Naive thymus-derived CD8-positive, alpha-beta T cell (primary cell): Measurements from ENCODE around the gene ATF6B. TPM values are rescaled to one million over a fixed set of nuclear protein-coding genes. Genes with fewer than 3 reads are reported as not detected.
A peak's percentile ranks its signal among the peaks of the same experiment; 100 is the strongest.

Source experiments
- ATAC-seq, 2 donors: fragments of 150-1000 bp; cut with Tn5 transposase in 1 of 2; sonication (Bioruptor Pico), chemical (Tn5 transposase) in 1 of 2; 1 replicate in 1 of 2; 2 replicates in 1 of 2; pipeline ENCODE4 v1.10.0; 2021; ENCODE audit warnings: mild to moderate bottlenecking in 2 of 2, moderate library complexity in 2 of 2
- POLR2A ChIA-PET: fragments of 350-600 bp; sonication (Branson Sonifier 250); formaldehyde crosslinking; loops from one replicate; lab custom pipeline; 2021; ENCODE audit warnings: antibody characterized with exemption; lab: Charles Lee
- DNase-seq, 10 donors: peaks; one replicate each; pipeline versions ENCODE4 v3.0.0 to v3.0.0-alpha.2; 2020 to 2022
- H3K27ac Mint-ChIP-seq, 10 donors: one replicate each; pipeline ENCODE4 v1.8.0; 2020 to 2022; ENCODE audit warnings: mild to moderate bottlenecking in 10 of 10, mixed read lengths in 10 of 10, moderate library complexity in 4 of 10, inconsistent platforms in 1 of 10
- H3K27me3 Mint-ChIP-seq, 5 donors: one replicate each; pipeline ENCODE4 v1.8.0; 2021 to 2022; ENCODE audit warnings: mixed read lengths in 5 of 5
- H3K36me3 Mint-ChIP-seq, 3 donors: one replicate each; pipeline ENCODE4 v1.8.0; 2020 to 2022; ENCODE audit warnings: mixed read lengths in 3 of 3, mild to moderate bottlenecking in 2 of 3, inconsistent platforms in 1 of 3
- H3K4me1 Mint-ChIP-seq, 4 donors: one replicate each; pipeline ENCODE4 v1.8.0; 2021 to 2022; ENCODE audit warnings: mixed read lengths in 4 of 4
- H3K4me3 Mint-ChIP-seq, 10 donors: one replicate each; pipeline ENCODE4 v1.8.0; 2020 to 2022; ENCODE audit warnings: mild to moderate bottlenecking in 10 of 10, mixed read lengths in 10 of 10, moderate library complexity in 6 of 10, inconsistent platforms in 1 of 10
- H3K9me3 Mint-ChIP-seq, 9 donors: one replicate each; pipeline ENCODE4 v1.8.0; 2020 to 2022; ENCODE audit warnings: mixed read lengths in 9 of 9, mild to moderate bottlenecking in 3 of 9, inconsistent platforms in 1 of 9, moderate library complexity in 1 of 9
- polyA plus RNA-seq, 3 donors: library from polyadenylated mRNA; unstranded; fragments of 300-500 nt; fragmentation: Illumina TruSeq; gene quantifications; one replicate each; pipeline ENCODE4 v1.2.3, GENCODE V29; 2021
- total RNA-seq, 8 experiments: library from RNA in 2 of 8; stranded (reverse) in 2 of 8; gene quantifications; one replicate each; pipeline ENCODE4 v1.2.3 and lab custom pipeline; 2021 to 2026

Gene ATF6B
- total and polyA plus RNA-seq, 5 experiments from 2014 or later = 17.5 to 141 (median 25.7) TPM

- H3K27ac Mint-ChIP-seq = peak overlapping the region in 1 of 10 donors; percentile 44
These were observed 30.7 kb downstream of the ATF6B start for GRCh38 chr6:32097364-32097763.

GRCh38 chr6:32096394-32097258, 31.4 kb downstream of the ATF6B start:
- peaks cover 0 to 14% (median 7%) of the 10 kb centered on the region in 4 donors for H3K4me1 Mint-ChIP-seq
- peaks cover 10 to 65% (median 34%) of the 10 kb centered on the region in 5 donors for H3K27me3 Mint-ChIP-seq
- DNase-seq (peak in 1 of 10 donors; percentile 63), ATAC-seq (peak; percentile 36 to 53)
- no peaks in the 10 kb centered on the region for H3K36me3 Mint-ChIP-seq
- POLR2A ChIA-PET = no interaction called here
- H3K27ac Mint-ChIP-seq = peak overlapping the region in 2 of 10 donors; percentile 40 to 71
- H3K4me3 Mint-ChIP-seq = peak overlapping the region in 9 of 10 donors; percentile 16 to 78 (median 39)
- no peaks in the 10 kb centered on the region for H3K9me3 Mint-ChIP-seq

More at GRCh38 chr6:32097364-32097763, 30.7 kb downstream of the ATF6B start:
- H3K27me3 Mint-ChIP-seq = peaks cover 12 to 65% (median 31%) of the 10 kb centered on the region in 5 donors
- no peaks in the 10 kb centered on the region for H3K36me3 Mint-ChIP-seq
- H3K9me3 Mint-ChIP-seq = no peaks in the 10 kb centered on the region
- POLR2A ChIA-PET = no interaction called here
- peak overlapping the region in 3 of 10 donors; percentile 58 to 67 (median 64) for H3K4me3 Mint-ChIP-seq
- peak in 1 of 10 donors; percentile 50 for DNase-seq
- H3K4me1 Mint-ChIP-seq = peaks cover 0 to 14% (median 7%) of the 10 kb centered on the region in 4 donors
- ATAC-seq = no peak

- Mint-ChIP-seq H3K27me3 (peaks cover 10 to 65% (median 34%) of the 10 kb centered on the region in 5 donors), H3K27ac (peak overlapping the region in 1 of 10 donors; percentile 18), H3K4me3 (peak overlapping the region in 8 of 10 donors; percentile 4 to 77 (median 56)), H3K4me1 (peaks cover 0 to 14% (median 7%) of the 10 kb centered on the region in 4 donors), H3K9me3 (no peaks in the 10 kb centered on the region), H3K36me3 (no peaks in the 10 kb centered on the region)
- ATAC-seq (peak; percentile 59 to 61), DNase-seq (peak in 1 of 10 donors; percentile 45)
- POLR2A ChIA-PET = no interaction called here
These were observed 32.0 kb downstream of the ATF6B start for GRCh38 chr6:32096087-32096393.

GRCh38 chr6:32095338-32096086, 32.5 kb downstream of the ATF6B start:
- ATAC-seq = peak; percentile 54 to 59
- H3K9me3 Mint-ChIP-seq = no peaks in the 10 kb centered on the region
- peak overlapping the region in 8 of 10 donors; percentile 4 to 77 (median 56) for H3K4me3 Mint-ChIP-seq
- H3K27me3 Mint-ChIP-seq = peaks cover 11 to 64% (median 34%) of the 10 kb centered on the region in 5 donors
- DNase-seq = peak in 1 of 10 donors; percentile 37
- no peaks in the 10 kb centered on the region for H3K36me3 Mint-ChIP-seq
- H3K4me1 Mint-ChIP-seq = peaks cover 0 to 14% (median 7%) of the 10 kb centered on the region in 4 donors
- peak overlapping the region in 1 of 10 donors; percentile 18 for H3K27ac Mint-ChIP-seq
- POLR2A ChIA-PET = no interaction called here

GRCh38 chr6:32092760-32093497, 35.1 kb downstream of the ATF6B start:
- peaks cover 5 to 38% (median 27%) of the 10 kb centered on the region in 5 donors for H3K27me3 Mint-ChIP-seq
- ATAC-seq = no peak
- no peak for DNase-seq
- H3K9me3 Mint-ChIP-seq = no peaks in the 10 kb centered on the region
- peak overlapping the region in 2 of 10 donors; percentile 11 to 17 for H3K27ac Mint-ChIP-seq
- peaks cover 0 to 14% (median 7%) of the 10 kb centered on the region in 4 donors for H3K4me1 Mint-ChIP-seq
- no peak overlapping the region for H3K4me3 Mint-ChIP-seq
- H3K36me3 Mint-ChIP-seq = no peaks in the 10 kb centered on the region
- POLR2A ChIA-PET = no interaction called here

GRCh38 chr6:32089082-32089828, 38.8 kb downstream of the ATF6B start:
- H3K4me1 Mint-ChIP-seq = peaks cover 0 to 5% (median 3%) of the 10 kb centered on the region in 4 donors
- H3K9me3 Mint-ChIP-seq = no peaks in the 10 kb centered on the region
- peaks cover 6 to 36% (median 32%) of the 10 kb centered on the region in 5 donors for H3K27me3 Mint-ChIP-seq
- no peak for ATAC-seq
- DNase-seq = peak in 1 of 10 donors; percentile 57
- peak overlapping the region in 3 of 10 donors; percentile 18 to 54 (median 30) for H3K4me3 Mint-ChIP-seq
- peak overlapping the region in 1 of 10 donors; percentile 24 for H3K27ac Mint-ChIP-seq
- H3K36me3 Mint-ChIP-seq = peaks cover 0 to 2% (median 0%) of the 10 kb centered on the region in 3 donors
- POLR2A ChIA-PET = no interaction called here

GRCh38 chr6:32088487-32089049, 39.5 kb downstream of the ATF6B start:
- H3K27ac Mint-ChIP-seq = no peak overlapping the region
- peak overlapping the region in 6 of 10 donors; percentile 20 to 63 (median 42) for H3K4me3 Mint-ChIP-seq
- POLR2A ChIA-PET = interaction anchor here (1.2 kb wide), 1 partner anchor 107 kb away, joined by 3 read pairs; no protein-coding TSS in a partner anchor

GRCh38 chr6:32087574-32088486, 40.2 kb downstream of the ATF6B start:
- Mint-ChIP-seq H3K27me3 (peaks cover 6 to 38% (median 32%) of the 10 kb centered on the region in 5 donors), H3K4me3 (peak overlapping the region in 7 of 10 donors; percentile 20 to 63 (median 40)), H3K27ac (no peak overlapping the region), H3K4me1 (peaks cover 1 to 5% (median 3%) of the 10 kb centered on the region in 4 donors), H3K9me3 (peaks cover 0 to 2% (median 0%) of the 10 kb centered on the region in 9 donors), H3K36me3 (peaks cover 0 to 2% (median 2%) of the 10 kb centered on the region in 3 donors)
- DNase-seq = peak; percentile 45 to 87 (median 62)
- POLR2A ChIA-PET = interaction anchor here (0.6 to 1.2 kb wide), 3 partner anchors 51 to 108 kb away, joined by 3 to 6 read pairs (median 3); partner anchors contain the start of gene GPSM3
- ATAC-seq = peak; percentile 95 to 98

More at GRCh38 chr6:32088487-32089049, 39.5 kb downstream of the ATF6B start:
- Mint-ChIP-seq H3K27me3 (peaks cover 6 to 41% (median 32%) of the 10 kb centered on the region in 5 donors), H3K4me1 (peaks cover 0 to 5% (median 3%) of the 10 kb centered on the region in 4 donors), H3K36me3 (peaks cover 0 to 2% (median 0%) of the 10 kb centered on the region in 3 donors), H3K9me3 (no peaks in the 10 kb centered on the region)
- DNase-seq (peak in 1 of 10 donors; percentile 46), ATAC-seq (no peak)

- POLR2A ChIA-PET = interaction anchor here (0.6 to 1.2 kb wide), 3 partner anchors 52 to 109 kb away, joined by 3 to 6 read pairs (median 3); partner anchors contain the start of gene GPSM3
- Mint-ChIP-seq H3K4me1 (peaks cover 1 to 5% (median 3%) of the 10 kb centered on the region in 4 donors), H3K4me3 (peak overlapping the region in 6 of 10 donors; percentile 13 to 67 (median 58)), H3K36me3 (peaks cover 0 to 2% (median 2%) of the 10 kb centered on the region in 3 donors), H3K27ac (peak overlapping the region in 1 of 10 donors; percentile 46), H3K27me3 (peaks cover 6 to 33% (median 27%) of the 10 kb centered on the region in 5 donors), H3K9me3 (peaks cover 0 to 2% (median 0%) of the 10 kb centered on the region in 9 donors)
- ATAC-seq (peak; percentile 45 to 59), DNase-seq (peak in 1 of 10 donors; percentile 45)
These were observed 41.1 kb downstream of the ATF6B start for GRCh38 chr6:32086661-32087573.
